DOHH2 (cell line): ENCODE data around the gene CTIF.

Source experiments
- H3F3A ChIP-seq: fragments of 200-600 bp; sonication (generic), shearing (Covaris generic); 2 replicates; pipeline ENCODE4 v1.6.0; 2016; ENCODE audit warnings: antibody characterized with exemption, mild to moderate bottlenecking; ENCODE audit not compliant: control insufficient read depth, insufficient read depth
- H3K27ac ChIP-seq: fragments of 200-600 bp; sonication (generic); 2 replicates; pipeline ENCODE4 v1.5.1; 2014; ENCODE audit warnings: low read depth, mild to moderate bottlenecking, low read length, moderate library complexity
- H3K27me3 ChIP-seq: fragments of 200-600 bp; sonication (generic); 2 replicates; pipeline ENCODE4 v1.6.1; 2014; ENCODE audit warnings: mild to moderate bottlenecking, low read length, mixed read lengths; ENCODE audit not compliant: control insufficient read depth
- H3K36me3 ChIP-seq: fragments of 200-600 bp; sonication (generic); 2 replicates; pipeline ENCODE4 v1.6.1; 2014; ENCODE audit warnings: mild to moderate bottlenecking, low read length, moderate library complexity, mixed read lengths; ENCODE audit not compliant: control insufficient read depth
- H3K4me1 ChIP-seq: fragments of 200-600 bp; sonication (generic); 2 replicates; pipeline ENCODE4 v1.6.1; 2014; ENCODE audit warnings: mild to moderate bottlenecking, low read length, mixed read lengths; ENCODE audit not compliant: control insufficient read depth
- H3K4me2 ChIP-seq: fragments of 200-600 bp; sonication (generic); 2 replicates; pipeline ENCODE4 v1.6.0; 2014; ENCODE audit warnings: mild to moderate bottlenecking, low read length, moderate library complexity
- H3K4me3 ChIP-seq: fragments of 200-600 bp; sonication (generic); 2 replicates; pipeline ENCODE4 v1.5.1; 2014; ENCODE audit warnings: mild to moderate bottlenecking, low read length, mixed read lengths
- H3K79me2 ChIP-seq: fragments of 200-600 bp; sonication (generic); 2 replicates; pipeline ENCODE4 v1.6.1; 2014; ENCODE audit warnings: mild to moderate bottlenecking, low read length, mixed read lengths; ENCODE audit not compliant: control insufficient read depth
- H3K9me2 ChIP-seq: fragments of 200-600 bp; sonication (generic); replicated peaks from 2 replicates; pipeline ENCODE4 v1.6.1; 2014; ENCODE audit warnings: mild to moderate bottlenecking, low read length, mixed read lengths; ENCODE audit not compliant: control insufficient read depth
- H3K9me3 ChIP-seq: fragments of 200-600 bp; sonication (generic); 2 replicates; pipeline ENCODE4 v1.6.1; 2014; ENCODE audit warnings: antibody characterized with exemption, low read length, mixed read lengths; ENCODE audit not compliant: control insufficient read depth, insufficient read depth
- H4K20me1 ChIP-seq: fragments of 200-600 bp; sonication (generic); 2 replicates; pipeline ENCODE4 v1.6.0; 2014; ENCODE audit warnings: low read depth, mild to moderate bottlenecking, antibody characterized with exemption, low read length, moderate library complexity; ENCODE audit not compliant: control insufficient read depth, insufficient read depth
- EZH2phosphoT487 ChIP-seq: fragments of 200-600 bp; sonication (generic); IDR thresholded peaks from 2 replicates; pipeline ENCODE4 v1.6.1; 2017; ENCODE audit warnings: borderline replicate concordance, mild to moderate bottlenecking, antibody characterized with exemption, low read length, moderate library complexity, mixed read lengths
- TF ChIP-seq, protein P1 (sequence below): fragments of 200-600 bp; sonication (generic); IDR thresholded peaks from one replicate; pipeline ENCODE4 v1.5.1; 2014; ENCODE audit warnings: antibody characterized with exemption, mild to moderate bottlenecking, low read depth, low read length; ENCODE audit not compliant: poor library complexity, severe bottlenecking

CTIF gene

DNA sequence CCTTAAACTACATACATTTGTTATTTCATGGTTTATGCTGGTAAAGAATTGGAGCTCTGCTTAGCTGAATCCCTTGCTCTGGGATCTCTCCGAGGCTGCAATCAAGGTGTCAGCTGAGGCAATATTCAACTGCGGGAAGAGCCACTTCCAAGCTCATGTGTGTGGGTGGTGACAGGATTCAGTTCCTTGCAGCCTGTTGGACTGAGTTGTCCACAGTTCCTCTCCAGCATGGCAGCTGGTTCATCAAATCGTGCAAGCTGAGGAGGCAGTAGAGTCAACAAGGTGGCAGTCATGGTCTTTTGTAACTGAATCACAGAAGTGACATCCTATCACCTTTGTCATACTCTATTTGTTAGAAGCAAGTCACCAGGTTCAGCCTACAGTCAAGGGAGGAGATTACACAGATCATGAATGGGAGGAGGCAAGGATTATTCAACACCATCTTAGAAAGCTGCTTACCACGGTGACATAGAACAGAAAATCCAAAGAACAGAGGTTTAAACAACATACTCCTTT lies 56.9 kb downstream of the CTIF start:
- H3K4me2 ChIP-seq: no peak overlapping the region
- no peaks in the 10 kb centered on the region for H3K27me3 ChIP-seq
- H4K20me1 ChIP-seq: no peaks in the 10 kb centered on the region
- H3K4me1 ChIP-seq: no peaks in the 10 kb centered on the region
- no peaks in the 10 kb centered on the region for H3K9me2 ChIP-seq
- H3K27ac ChIP-seq: no peak overlapping the region
- no peaks in the 10 kb centered on the region for H3K79me2 ChIP-seq
- no peaks in the 10 kb centered on the region for H3K36me3 ChIP-seq
- TF ChIP-seq, protein P1, sequence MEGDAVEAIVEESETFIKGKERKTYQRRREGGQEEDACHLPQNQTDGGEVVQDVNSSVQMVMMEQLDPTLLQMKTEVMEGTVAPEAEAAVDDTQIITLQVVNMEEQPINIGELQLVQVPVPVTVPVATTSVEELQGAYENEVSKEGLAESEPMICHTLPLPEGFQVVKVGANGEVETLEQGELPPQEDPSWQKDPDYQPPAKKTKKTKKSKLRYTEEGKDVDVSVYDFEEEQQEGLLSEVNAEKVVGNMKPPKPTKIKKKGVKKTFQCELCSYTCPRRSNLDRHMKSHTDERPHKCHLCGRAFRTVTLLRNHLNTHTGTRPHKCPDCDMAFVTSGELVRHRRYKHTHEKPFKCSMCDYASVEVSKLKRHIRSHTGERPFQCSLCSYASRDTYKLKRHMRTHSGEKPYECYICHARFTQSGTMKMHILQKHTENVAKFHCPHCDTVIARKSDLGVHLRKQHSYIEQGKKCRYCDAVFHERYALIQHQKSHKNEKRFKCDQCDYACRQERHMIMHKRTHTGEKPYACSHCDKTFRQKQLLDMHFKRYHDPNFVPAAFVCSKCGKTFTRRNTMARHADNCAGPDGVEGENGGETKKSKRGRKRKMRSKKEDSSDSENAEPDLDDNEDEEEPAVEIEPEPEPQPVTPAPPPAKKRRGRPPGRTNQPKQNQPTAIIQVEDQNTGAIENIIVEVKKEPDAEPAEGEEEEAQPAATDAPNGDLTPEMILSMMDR: no peak
- TF ChIP-seq EZH2phosphoT487: no peak
- no peaks in the 10 kb centered on the region for H3F3A ChIP-seq
- H3K4me3 ChIP-seq: no peak overlapping the region
- no peaks in the 10 kb centered on the region for H3K9me3 ChIP-seq

DNA sequence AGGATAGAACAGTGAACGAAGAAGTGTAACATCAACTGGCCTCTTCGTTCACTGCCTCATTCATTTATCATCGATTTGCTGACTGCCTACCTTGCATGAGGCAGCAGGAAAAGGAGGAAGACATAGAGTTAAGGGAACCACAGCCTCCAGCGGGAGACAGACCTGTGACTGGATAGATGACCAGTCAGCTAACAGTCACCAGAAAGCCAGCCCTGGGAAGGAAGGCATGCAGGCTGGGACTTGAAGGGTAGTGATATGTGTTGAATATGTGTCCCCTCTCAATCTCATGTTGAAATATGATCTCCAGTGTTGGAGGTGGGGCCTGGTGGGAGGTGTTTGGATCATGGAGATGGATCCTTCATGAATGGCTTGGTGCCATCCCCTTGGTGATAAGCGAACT lies 58.3 kb downstream of the CTIF start:
- no peak overlapping the region for H3K27ac ChIP-seq
- no peak overlapping the region for H3K4me2 ChIP-seq
- H3K79me2 ChIP-seq: no peaks in the 10 kb centered on the region
- H3K4me1 ChIP-seq: no peaks in the 10 kb centered on the region
- no peaks in the 10 kb centered on the region for H3K9me3 ChIP-seq
- no peaks in the 10 kb centered on the region for H3F3A ChIP-seq
- H3K9me2 ChIP-seq: no peaks in the 10 kb centered on the region
- H3K4me3 ChIP-seq: no peak overlapping the region
- H4K20me1 ChIP-seq: no peaks in the 10 kb centered on the region
- no peaks in the 10 kb centered on the region for H3K27me3 ChIP-seq
- H3K36me3 ChIP-seq: no peaks in the 10 kb centered on the region
- TF ChIP-seq EZH2phosphoT487: no peak
- TF ChIP-seq, protein P1: no peak

DNA sequence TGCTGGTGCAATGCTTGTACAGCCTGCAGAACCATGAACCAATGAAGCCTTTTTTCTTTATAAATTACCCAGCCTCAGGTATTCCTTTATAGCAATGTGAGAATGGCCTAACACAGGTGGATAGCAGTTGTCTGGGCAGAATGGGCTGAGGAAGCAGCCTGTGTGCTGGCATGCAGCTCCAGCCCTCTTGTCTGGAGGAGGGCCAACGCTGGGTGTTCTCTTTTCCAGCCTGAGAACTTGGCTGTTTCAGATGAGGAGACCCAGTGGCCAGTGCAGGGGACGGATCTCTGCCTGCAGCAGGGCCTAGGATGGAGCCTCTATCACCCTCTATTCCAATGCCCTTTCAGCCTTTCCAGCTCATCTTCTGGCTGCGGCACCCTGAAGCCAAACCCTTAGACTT lies 58.8 kb downstream of the CTIF start:
- no peak for TF ChIP-seq EZH2phosphoT487
- TF ChIP-seq, protein P1: no peak
- H3K27ac ChIP-seq: no peak overlapping the region
- H4K20me1 ChIP-seq: no peaks in the 10 kb centered on the region
- H3K27me3 ChIP-seq: no peaks in the 10 kb centered on the region
- H3K4me1 ChIP-seq: no peaks in the 10 kb centered on the region
- H3K9me3 ChIP-seq: no peaks in the 10 kb centered on the region
- no peaks in the 10 kb centered on the region for H3K9me2 ChIP-seq
- no peaks in the 10 kb centered on the region for H3F3A ChIP-seq
- no peaks in the 10 kb centered on the region for H3K36me3 ChIP-seq
- H3K4me3 ChIP-seq: no peak overlapping the region
- no peaks in the 10 kb centered on the region for H3K79me2 ChIP-seq
- no peak overlapping the region for H3K4me2 ChIP-seq
